K562 (cell line): Measurements from ENCODE around the gene CLEC4F. TPM values are rescaled to one million over a fixed set of nuclear protein-coding genes. Genes with fewer than 3 reads are reported as not detected.

Source experiments
- KLF16 ChIP-seq: IDR thresholded peaks from 2 replicates; pipeline ENCODE4 v1.6.1; 2016; ENCODE audit warnings: antibody characterized with exemption
- RB1 ChIP-seq: fragments of 450-650 bp; IDR thresholded peaks from 2 replicates; pipeline ENCODE4 v1.6.1; 2017; ENCODE audit warnings: low read depth, mild to moderate bottlenecking
- REST ChIP-seq, 2 experiments: fragments of 450-650 bp; formaldehyde crosslinking in 1 of 2; IDR thresholded peaks; 2 replicates each; pipeline versions ENCODE4 v1.4.0 to v1.6.1; 2014 to 2020; ENCODE audit warnings: mild to moderate bottlenecking in 2 of 2, borderline replicate concordance in 1 of 2, low read depth in 1 of 2
- USF2 ChIP-seq: sonication (generic); formaldehyde crosslinking; IDR thresholded peaks from 2 replicates; pipeline ENCODE4 v1.5.0; 2020; ENCODE audit warnings: missing genetic modification reagents
- ZBED1 ChIP-seq: IDR thresholded peaks from 2 replicates; pipeline ENCODE4 v1.6.1; 2014
- polyA plus RNA-seq, 8 experiments: library from polyadenylated mRNA; depleted of rRNA in 4 of 8; stranded (reverse) in 5 of 8; unstranded in 3 of 8; fragments of >200 nt; fragmentation: Nextera tagmentation in 2 of 8; fragmentation: Illumina TruSeq in 1 of 8; extraction: Ambion mirVana in 2 of 8; extraction: Trizol in 1 of 8; gene quantifications; 2 replicates each; pipeline versions ENCODE4 v1.2.1 to v1.2.3, GENCODE V29; 2011 to 2014; ENCODE audit warnings: inconsistent platforms in 1 of 8, missing spikeins in 1 of 8
- total RNA-seq, 7 experiments: library from RNA; depleted of rRNA in 6 of 7; stranded (reverse); fragments of >200 nt in 6 of 7; fragmentation: Illumina TruSeq in 2 of 7; extraction: Trizol in 2 of 7; gene quantifications; 2 replicates each; pipeline versions ENCODE4 v1.2.1 to v1.2.3, GENCODE V29; 2011 to 2021; ENCODE audit warnings: low replicate concordance in 1 of 7
- TF ChIP-seq, protein P1 (sequence below), 3 experiments: IDR thresholded peaks in 2 of 3; conservative IDR thresholded peaks in 1 of 3; 2 replicates each; pipeline ENCODE4 v1.5.1; 2011 to 2012; ENCODE audit warnings: low read length in 3 of 3, mild to moderate bottlenecking in 3 of 3, control low read depth in 2 of 3, improper control_type of control experiment in 1 of 3, inconsistent platforms in 1 of 3, low read depth in 1 of 3, mixed read lengths in 1 of 3, moderate library complexity in 1 of 3; ENCODE audit not compliant: insufficient read depth in 2 of 3
- TF ChIP-seq, protein P2 (sequence below): fragments of 450-650 bp; formaldehyde crosslinking; IDR thresholded peaks from 2 replicates; pipeline ENCODE4 v1.4.0; 2020; ENCODE audit warnings: mild to moderate bottlenecking, moderate library complexity

The CLEC4F gene
- total and polyA plus RNA-seq, 9 of the 15 experiments (the other 6 are each of a cell fraction or from before 2014, with no cell fraction given) = not detected

DNA sequence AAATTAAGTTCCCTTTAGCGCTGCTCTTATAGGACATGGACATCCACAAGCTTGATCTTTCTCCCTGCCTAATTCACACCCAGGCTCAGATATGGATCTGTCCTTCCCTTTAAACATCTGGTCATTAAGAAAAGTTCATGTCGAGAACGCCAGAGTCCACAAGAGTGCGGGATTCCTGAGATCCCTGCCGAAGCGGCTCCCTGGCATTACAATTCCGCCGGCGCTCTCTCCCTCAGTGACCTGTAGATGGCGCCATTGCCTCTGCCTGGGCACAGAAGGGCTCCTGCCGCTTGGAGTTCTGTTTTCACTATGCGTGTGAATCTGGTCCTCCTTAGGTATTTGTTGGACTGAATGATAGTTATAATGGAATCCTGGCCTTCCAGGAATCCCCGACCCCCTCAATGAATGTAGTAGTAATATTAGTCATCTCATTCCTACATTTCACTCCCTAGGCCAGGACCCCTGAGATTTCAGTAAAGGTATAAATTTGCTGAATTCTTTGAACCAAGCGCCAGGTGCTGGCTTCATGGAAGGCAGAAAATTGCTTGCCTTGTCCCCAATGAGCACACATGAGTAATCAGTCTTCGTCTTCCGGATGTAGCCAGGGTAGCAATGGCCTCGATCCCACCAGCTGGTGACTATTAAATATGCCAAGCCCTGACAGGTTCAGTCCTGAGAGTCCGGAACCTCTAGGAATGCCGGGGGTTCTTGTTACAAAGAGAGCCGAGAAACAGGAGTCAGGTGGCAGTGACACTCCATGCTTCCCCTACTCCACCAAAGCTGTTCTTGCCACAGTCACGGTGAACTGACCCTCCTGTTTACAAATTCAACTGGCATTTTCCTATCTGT is 41.6 kb upstream of the CLEC4F start (continued):
- TF ChIP-seq REST (IDR thresholded peaks at IDR 0.05; ENCODE audit: borderline replicate concordance) = peak; percentile 64; the same call in 1 of the 2 replicates
- TF ChIP-seq REST (CRISPR knock-in tag; IDR thresholded peaks at IDR 0.05; ENCODE audit: low read depth) = no peak
- TF ChIP-seq KLF16 = 0 out of 2 replicates have a peak, but pooled peaks have one; percentile 57
- TF ChIP-seq RB1 = 0 out of 2 replicates have a peak, but pooled peaks have one; percentile 43
- no peak for TF ChIP-seq USF2 (CRISPR knock-in tag)
- TF ChIP-seq, protein P1, sequence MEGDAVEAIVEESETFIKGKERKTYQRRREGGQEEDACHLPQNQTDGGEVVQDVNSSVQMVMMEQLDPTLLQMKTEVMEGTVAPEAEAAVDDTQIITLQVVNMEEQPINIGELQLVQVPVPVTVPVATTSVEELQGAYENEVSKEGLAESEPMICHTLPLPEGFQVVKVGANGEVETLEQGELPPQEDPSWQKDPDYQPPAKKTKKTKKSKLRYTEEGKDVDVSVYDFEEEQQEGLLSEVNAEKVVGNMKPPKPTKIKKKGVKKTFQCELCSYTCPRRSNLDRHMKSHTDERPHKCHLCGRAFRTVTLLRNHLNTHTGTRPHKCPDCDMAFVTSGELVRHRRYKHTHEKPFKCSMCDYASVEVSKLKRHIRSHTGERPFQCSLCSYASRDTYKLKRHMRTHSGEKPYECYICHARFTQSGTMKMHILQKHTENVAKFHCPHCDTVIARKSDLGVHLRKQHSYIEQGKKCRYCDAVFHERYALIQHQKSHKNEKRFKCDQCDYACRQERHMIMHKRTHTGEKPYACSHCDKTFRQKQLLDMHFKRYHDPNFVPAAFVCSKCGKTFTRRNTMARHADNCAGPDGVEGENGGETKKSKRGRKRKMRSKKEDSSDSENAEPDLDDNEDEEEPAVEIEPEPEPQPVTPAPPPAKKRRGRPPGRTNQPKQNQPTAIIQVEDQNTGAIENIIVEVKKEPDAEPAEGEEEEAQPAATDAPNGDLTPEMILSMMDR (IDR thresholded peaks at IDR 0.05 in 2 of 3, conservative IDR thresholded peaks at IDR 0.05 in 1 of 3; ENCODE audit: insufficient read depth in 2 of 3, low read depth in 1 of 3, low read length in 3 of 3) = peak; percentile 98
- TF ChIP-seq, protein P2, sequence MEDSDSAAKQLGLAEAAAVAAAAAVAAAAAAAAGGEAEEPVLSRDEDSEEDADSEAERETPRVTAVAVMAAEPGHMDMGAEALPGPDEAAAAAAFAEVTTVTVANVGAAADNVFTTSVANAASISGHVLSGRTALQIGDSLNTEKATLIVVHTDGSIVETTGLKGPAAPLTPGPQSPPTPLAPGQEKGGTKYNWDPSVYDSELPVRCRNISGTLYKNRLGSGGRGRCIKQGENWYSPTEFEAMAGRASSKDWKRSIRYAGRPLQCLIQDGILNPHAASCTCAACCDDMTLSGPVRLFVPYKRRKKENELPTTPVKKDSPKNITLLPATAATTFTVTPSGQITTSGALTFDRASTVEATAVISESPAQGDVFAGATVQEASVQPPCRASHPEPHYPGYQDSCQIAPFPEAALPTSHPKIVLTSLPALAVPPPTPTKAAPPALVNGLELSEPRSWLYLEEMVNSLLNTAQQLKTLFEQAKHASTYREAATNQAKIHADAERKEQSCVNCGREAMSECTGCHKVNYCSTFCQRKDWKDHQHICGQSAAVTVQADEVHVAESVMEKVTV (CRISPR knock-in tag) = 0 out of 2 replicates have a peak, but pooled peaks have one; percentile 16
- TF ChIP-seq ZBED1 = no peak
- TF ChIP-seq, all 486 proteins: peak for 12
